IPS DF 6.9 (cell line): ENCODE measurements around the gene PPIL4.
"Not testable (repeated sequence)": the region's sequence is repeated elsewhere in the genome, so short reads cannot be mapped to it uniquely, and the experiment has no call there.

Experiments
- DNase-seq: peaks from one replicate; pipeline ENCODE4 v3.0.0-alpha.2; 2013; ENCODE audit warnings: low read depth, low spot score
- H3K27ac ChIP-seq: one replicate; pipeline ENCODE4 v1.5.1; 2013; ENCODE audit warnings: low read length, control low read depth
- H3K27me3 ChIP-seq: 2 replicates; pipeline ENCODE4 v1.6.1; 2013; ENCODE audit warnings: mild to moderate bottlenecking, low read length; ENCODE audit not compliant: control insufficient read depth, insufficient read depth
- H3K36me3 ChIP-seq: 2 replicates; pipeline ENCODE4 v1.6.1; 2013; ENCODE audit warnings: low read length; ENCODE audit not compliant: control insufficient read depth, insufficient read depth
- H3K4me1 ChIP-seq: 2 replicates; pipeline ENCODE4 v1.6.1; 2013; ENCODE audit warnings: low read length; ENCODE audit not compliant: control insufficient read depth, insufficient read depth
- H3K4me3 ChIP-seq: 2 replicates; pipeline ENCODE4 v1.5.1; 2013; ENCODE audit warnings: mild to moderate bottlenecking, low read length
- H3K9me3 ChIP-seq: 2 replicates; pipeline ENCODE4 v1.6.1; 2013; ENCODE audit warnings: low read length, inconsistent platforms; ENCODE audit not compliant: control insufficient read depth, insufficient read depth
- WGBS: extraction: QIAGEN DNeasy Blood & Tissue Kit; methylation state at CpG from one replicate; pipeline ENCODE4 v1.1.7; 2013; ENCODE audit warnings: mixed read lengths, missing lambda C conversion rate; ENCODE audit not compliant: insufficient read length, insufficient coverage; 5-methylcytosine and 5-hydroxymethylcytosine counted together

Gene PPIL4

DNA sequence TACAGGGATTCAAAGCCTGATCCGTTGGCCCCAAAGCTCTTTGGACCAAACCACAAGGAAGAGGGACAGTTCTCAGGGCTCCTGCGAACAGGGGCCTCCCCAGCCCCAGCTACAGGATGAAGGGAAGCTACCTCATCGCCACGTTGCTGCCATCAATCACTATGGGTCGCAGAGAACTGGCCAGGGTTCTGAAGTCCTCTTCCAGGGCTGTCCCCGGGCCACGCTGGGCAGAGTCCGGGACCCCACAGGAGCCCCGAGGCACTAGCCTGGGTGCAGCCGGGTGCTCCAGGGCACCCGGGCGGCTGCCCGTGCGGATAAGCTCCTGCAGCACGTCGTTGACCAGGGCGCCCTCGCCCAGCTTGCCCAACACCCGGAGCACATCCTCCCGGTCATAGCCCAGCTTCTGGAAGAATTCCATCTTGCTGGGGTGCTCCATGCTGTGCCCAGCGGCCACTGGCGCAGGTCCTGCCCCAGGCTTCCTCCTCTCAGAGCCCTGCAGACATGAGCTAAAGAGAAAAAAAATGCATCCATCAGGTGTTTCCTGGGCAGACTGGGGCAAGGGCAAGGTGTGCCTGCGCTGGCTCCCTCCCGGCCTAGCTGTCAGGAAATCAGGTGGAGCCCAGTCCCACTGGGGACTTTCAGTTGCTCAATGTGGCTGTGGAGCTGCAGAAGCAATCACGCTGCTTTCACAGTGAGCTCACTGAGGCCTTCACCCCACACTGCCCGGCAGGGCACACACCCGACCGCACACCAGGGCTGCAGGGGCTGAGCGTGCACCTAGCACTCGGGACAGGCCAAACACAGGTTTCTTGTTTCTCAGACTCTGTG lies 71.5 kb downstream of the PPIL4 start:
- H3K27me3 ChIP-seq, result no peaks in the 10 kb centered on the region
- H3K4me1 ChIP-seq, result no peaks in the 10 kb centered on the region
- H3K27ac ChIP-seq, result no peak overlapping the region
- DNase-seq, result no peak
- no peaks in the 10 kb centered on the region for H3K36me3 ChIP-seq
- no peak overlapping the region for H3K4me3 ChIP-seq
- H3K9me3 ChIP-seq, result no peaks in the 10 kb centered on the region
- no CpG with 5 or more reads among the region's 30 CpGs for WGBS

DNA sequence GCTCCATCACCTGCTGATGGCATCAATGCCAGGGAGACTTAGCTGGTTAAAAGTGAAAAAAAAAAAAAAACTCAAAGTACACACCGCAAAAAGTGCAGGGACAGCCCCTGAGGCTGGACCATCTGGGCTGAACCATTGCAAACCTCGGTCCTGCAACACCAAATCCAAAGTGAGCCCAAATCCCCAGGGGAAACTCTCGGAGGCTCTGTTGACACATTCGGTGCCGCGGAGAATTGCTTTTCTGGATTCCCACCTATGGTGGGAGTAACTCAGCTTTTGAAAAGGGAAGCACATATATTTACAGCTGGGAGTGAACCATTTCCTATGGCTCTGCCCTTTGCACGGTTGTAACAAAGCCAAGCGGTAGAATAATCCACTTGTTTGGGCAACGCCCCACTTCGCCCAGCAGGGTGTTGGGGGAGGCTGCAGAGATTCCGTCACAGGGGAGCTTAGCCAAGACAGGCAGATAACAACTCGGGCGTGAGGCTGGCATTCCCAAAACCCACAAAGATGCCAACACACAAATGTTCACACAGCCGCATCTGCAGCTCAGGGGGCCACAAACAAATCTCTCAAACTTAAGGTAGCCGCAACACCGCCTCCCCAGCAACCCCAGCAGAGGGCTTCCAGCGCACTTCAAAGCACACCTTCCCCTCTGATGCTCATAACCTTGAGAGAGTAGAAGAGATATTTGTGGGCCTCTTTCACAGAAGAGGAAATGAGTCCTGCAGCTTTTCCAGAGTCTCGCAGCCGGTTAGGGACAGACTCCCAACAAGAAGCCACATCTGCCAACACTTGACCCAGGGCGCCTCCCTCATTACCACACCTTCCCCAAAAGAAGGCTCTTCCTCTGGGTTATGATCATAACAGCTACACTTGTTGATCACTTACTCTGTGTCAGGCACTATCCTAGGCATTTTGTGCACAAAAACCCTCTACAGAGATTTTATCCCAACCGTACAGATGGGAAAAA lies 72.5 kb downstream of the PPIL4 start:
- no peak for DNase-seq
- Histone ChIP-seq H3K4me3 (no peak overlapping the region), H3K27me3 (no peaks in the 10 kb centered on the region), H3K4me1 (no peaks in the 10 kb centered on the region), H3K27ac (no peak overlapping the region), H3K36me3 (no peaks in the 10 kb centered on the region), H3K9me3 (no peaks in the 10 kb centered on the region)
- WGBS, result no CpG with 5 or more reads among the region's 21 CpGs

- no peak overlapping the region for H3K27ac ChIP-seq
- DNase-seq, result no peak
- H3K36me3 ChIP-seq, result no peaks in the 10 kb centered on the region
- no peaks in the 10 kb centered on the region for H3K27me3 ChIP-seq
- no peaks in the 10 kb centered on the region for H3K9me3 ChIP-seq
- H3K4me1 ChIP-seq, result no peaks in the 10 kb centered on the region
- no CpG with 5 or more reads among the region's 5 CpGs for WGBS
- no peak overlapping the region for H3K4me3 ChIP-seq
Observed at GRCh38 chr6:149472241-149472640, 73.6 kb downstream of the PPIL4 start.

- H3K4me1 ChIP-seq, result no peaks in the 10 kb centered on the region
- no peaks in the 10 kb centered on the region for H3K36me3 ChIP-seq
- H3K4me3 ChIP-seq, result no peak overlapping the region
- no peaks in the 10 kb centered on the region for H3K27me3 ChIP-seq
- H3K9me3 ChIP-seq, result no peaks in the 10 kb centered on the region
- WGBS, result no CpG with 5 or more reads among the region's 3 CpGs
- no peak overlapping the region for H3K27ac ChIP-seq
- DNase-seq, result no peak
Observed at GRCh38 chr6:149471801-149472200, 74.0 kb downstream of the PPIL4 start.

GRCh38 chr6:149470948-149471347 lies 74.9 kb downstream of the PPIL4 start:
- Histone ChIP-seq H3K9me3 (no peaks in the 10 kb centered on the region), H3K27me3 (no peaks in the 10 kb centered on the region), H3K4me3 (no peak overlapping the region), H3K27ac (no peak overlapping the region), H3K36me3 (no peaks in the 10 kb centered on the region), H3K4me1 (no peaks in the 10 kb centered on the region)
- no peak for DNase-seq
- no CpG with 5 or more reads among the region's 2 CpGs for WGBS

- H3K36me3 ChIP-seq, result no peaks in the 10 kb centered on the region
- no CpG with 5 or more reads among the region's 2 CpGs for WGBS
- no peak for DNase-seq
- H3K4me1 ChIP-seq, result no peaks in the 10 kb centered on the region
- H3K27me3 ChIP-seq, result no peaks in the 10 kb centered on the region
- no peaks in the 10 kb centered on the region for H3K9me3 ChIP-seq
- no peak overlapping the region for H3K4me3 ChIP-seq
- H3K27ac ChIP-seq, result no peak overlapping the region
Observed at GRCh38 chr6:149468179-149468578, 77.7 kb downstream of the PPIL4 start.

DNA sequence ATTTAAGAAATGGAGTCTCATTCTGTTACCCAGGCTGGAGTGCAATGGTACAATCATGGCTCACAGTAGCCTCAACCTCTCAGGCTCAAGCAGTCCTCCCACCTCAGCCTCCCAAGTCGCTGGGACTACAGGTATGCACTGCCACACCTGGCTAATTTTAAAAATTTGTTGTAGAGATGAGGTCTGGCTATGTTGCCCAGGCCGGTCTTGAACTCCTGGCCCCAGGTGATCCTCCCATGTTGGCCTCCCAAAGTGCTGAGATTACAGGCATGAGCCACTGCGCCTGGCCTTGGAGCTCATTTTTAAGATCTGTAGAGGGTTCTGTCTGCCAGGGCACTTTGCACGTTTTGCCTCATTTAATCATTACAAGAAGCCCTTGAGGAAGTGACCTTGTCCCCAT lies 78.6 kb downstream of the PPIL4 start:
- H3K4me3 ChIP-seq, result no peak overlapping the region
- WGBS, result no CpG with 5 or more reads among the region's 4 CpGs
- no peaks in the 10 kb centered on the region for H3K27me3 ChIP-seq
- no peaks in the 10 kb centered on the region for H3K9me3 ChIP-seq
- no peaks in the 10 kb centered on the region for H3K4me1 ChIP-seq
- no peaks in the 10 kb centered on the region for H3K36me3 ChIP-seq
- no peak for DNase-seq
- no peak overlapping the region for H3K27ac ChIP-seq

GRCh38 chr6:149464411-149464810 lies 81.4 kb downstream of the PPIL4 start:
- DNase-seq, result no peak
- Histone ChIP-seq H3K9me3 (no peaks in the 10 kb centered on the region), H3K36me3 (no peaks in the 10 kb centered on the region), H3K4me1 (no peaks in the 10 kb centered on the region), H3K4me3 (no peak overlapping the region), H3K27me3 (no peaks in the 10 kb centered on the region), H3K27ac (no peak overlapping the region)
- WGBS, result no CpG with 5 or more reads among the region's 8 CpGs

DNA sequence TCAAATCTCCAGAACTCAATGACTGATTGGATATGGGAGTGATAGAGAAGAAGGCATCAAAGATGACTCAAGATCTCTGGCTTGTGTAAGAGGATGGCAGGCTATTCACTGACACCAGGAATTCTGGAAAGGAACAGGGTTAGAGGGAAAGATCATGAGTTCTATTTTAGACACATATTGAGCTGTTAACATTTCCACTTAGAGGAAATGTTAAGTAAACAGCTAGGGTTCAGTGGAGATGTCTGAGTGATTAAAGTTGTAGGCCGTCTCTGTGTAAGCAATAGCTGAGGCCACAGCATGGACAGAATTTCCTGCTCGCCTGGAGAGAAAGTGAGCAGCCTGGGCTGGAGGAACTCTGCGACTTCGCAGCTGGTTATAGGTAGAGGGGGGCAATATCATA lies 82.1 kb downstream of the PPIL4 start:
- H3K27me3 ChIP-seq, result no peaks in the 10 kb centered on the region
- DNase-seq, result no peak
- H3K36me3 ChIP-seq, result no peaks in the 10 kb centered on the region
- no peaks in the 10 kb centered on the region for H3K4me1 ChIP-seq
- WGBS, result no CpG with 5 or more reads among the region's 4 CpGs
- no peak overlapping the region for H3K27ac ChIP-seq
- H3K4me3 ChIP-seq, result no peak overlapping the region
- no peaks in the 10 kb centered on the region for H3K9me3 ChIP-seq

DNA sequence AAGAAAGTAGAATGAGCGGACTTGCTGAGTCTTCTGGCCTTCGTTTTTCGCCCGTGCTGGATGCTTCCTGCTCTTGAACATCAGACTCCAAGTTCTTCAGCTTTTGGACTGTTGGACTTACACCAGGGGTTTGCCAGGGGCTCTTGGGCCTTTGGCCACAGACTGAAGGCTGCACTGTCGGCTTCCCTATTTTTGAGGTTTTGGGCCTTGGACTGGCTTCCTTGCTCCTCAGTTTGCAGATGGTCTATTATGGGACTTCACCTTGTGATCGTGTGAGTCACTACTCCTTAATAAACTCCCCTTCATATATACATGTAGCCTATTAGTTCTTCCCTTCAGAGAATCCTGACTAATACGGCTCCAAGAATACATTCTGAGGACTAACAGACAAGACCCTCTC lies 83.1 kb downstream of the PPIL4 start:
- H3K4me1 ChIP-seq, H3K27me3 ChIP-seq, H3K9me3 ChIP-seq, DNase-seq, H3K4me3 ChIP-seq, H3K36me3 ChIP-seq, H3K27ac ChIP-seq: not testable (repeated sequence)
- no CpG with 5 or more reads among the region's 7 CpGs for WGBS
